PC-3 (cell line): ENCODE results near the gene KPNA5. TPM values are rescaled to one million over a fixed set of nuclear protein-coding genes. Genes with fewer than 3 reads are reported as not detected.
"Not testable (repeated sequence)": the region's sequence is repeated elsewhere in the genome, so short reads cannot be mapped to it uniquely, and the experiment has no call there.

Source experiments
- ATAC-seq: fragments of 200-7000 bp; cut with Tn5 transposase; 2 replicates; pipeline ENCODE4 v1.9.1; 2020; ENCODE audit warnings: mild to moderate bottlenecking, moderate library complexity
- BruUV-seq: library from RNA; stranded (reverse); fragments of 400-500 nt; replicated peaks from 2 replicates; lab custom pipeline; 2021; lab: Mats Ljungman, UMichigan
- CTCF ChIA-PET: fragments of 300-600 bp; sonication (Branson Sonifier 250); formaldehyde crosslinking; loops from one replicate; lab custom pipeline; 2022; ENCODE audit warnings: antibody characterized with exemption; lab: Charles Lee
- POLR2A ChIA-PET: fragments of 300-600 bp; sonication (Branson Sonifier 250); formaldehyde crosslinking; loops from one replicate; lab custom pipeline; 2022; ENCODE audit warnings: antibody characterized with exemption; ENCODE audit not compliant: unreplicated experiment; lab: Charles Lee
- DNase-seq: peaks from one replicate; pipeline ENCODE4 v3.0.0-alpha.2; 2015
- H2AFZ ChIP-seq: fragments of 300-600 bp; sonication (generic); 2 replicates; pipeline ENCODE4 v1.6.0; 2016; ENCODE audit warnings: antibody characterized with exemption, low read length
- H3F3A ChIP-seq: fragments of 300-600 bp; sonication (generic); one replicate; pipeline ENCODE4 v1.6.0; 2017; ENCODE audit warnings: antibody characterized with exemption, low read length, control low read depth, mild to moderate bottlenecking; ENCODE audit not compliant: unreplicated experiment
- H3K27ac ChIP-seq: fragments of 300-600 bp; sonication (generic); 2 replicates; pipeline ENCODE4 v1.5.1; 2016; ENCODE audit warnings: mild to moderate bottlenecking, low read length
- H3K27me3 ChIP-seq: fragments of 300-600 bp; sonication (generic); 2 replicates; pipeline ENCODE4 v1.6.1; 2016; ENCODE audit warnings: low read length, mixed read lengths
- H3K36me3 ChIP-seq: fragments of 300-600 bp; sonication (generic); 2 replicates; pipeline ENCODE4 v1.6.1; 2016; ENCODE audit warnings: low read depth, mixed run types, low read length, mixed read lengths
- H3K4me1 ChIP-seq: fragments of 300-600 bp; sonication (generic); 2 replicates; pipeline ENCODE4 v1.5.1; 2016; ENCODE audit warnings: low read length; ENCODE audit not compliant: insufficient read depth
- H3K4me2 ChIP-seq: fragments of 300-600 bp; sonication (generic); 2 replicates; pipeline ENCODE4 v1.6.0; 2016; ENCODE audit warnings: low read length
- H3K4me3 ChIP-seq: fragments of 300-600 bp; sonication (generic); 2 replicates; pipeline ENCODE4 v1.5.1; 2016; ENCODE audit warnings: mild to moderate bottlenecking, low read length, mixed read lengths
- H3K79me2 ChIP-seq: fragments of 300-600 bp; sonication (generic); 2 replicates; pipeline ENCODE4 v1.6.1; 2017; ENCODE audit warnings: low read length, mixed read lengths
- H3K9ac ChIP-seq: fragments of 300-600 bp; sonication (generic); 2 replicates; pipeline ENCODE4 v1.6.0; 2016; ENCODE audit warnings: mild to moderate bottlenecking, low read length
- H3K9me2 ChIP-seq: fragments of 300-600 bp; sonication (generic); replicated peaks from 2 replicates; pipeline ENCODE4 v1.6.1; 2016; ENCODE audit warnings: mixed run types, low read length, mixed read lengths
- H3K9me3 ChIP-seq: fragments of 300-600 bp; sonication (generic); 2 replicates; pipeline ENCODE4 v1.6.1; 2016; ENCODE audit warnings: low read length, mixed read lengths
- H4K20me1 ChIP-seq: fragments of 300-600 bp; sonication (generic); 2 replicates; pipeline ENCODE4 v1.6.1; 2016; ENCODE audit warnings: low read length, mixed read lengths
- CTCF ChIP-seq: fragments of 300-600 bp; sonication (generic); conservative IDR thresholded peaks from 2 replicates; pipeline ENCODE4 v1.5.1; 2017; ENCODE audit warnings: antibody characterized with exemption, low read depth, mild to moderate bottlenecking, low read length
- EZH2 ChIP-seq: fragments of 300-600 bp; sonication (generic); IDR thresholded peaks from one replicate; pipeline ENCODE4 v1.6.1; 2017; ENCODE audit warnings: antibody characterized with exemption, mild to moderate bottlenecking, low read length; ENCODE audit not compliant: unreplicated experiment
- EZH2phosphoT487 ChIP-seq: fragments of 300-600 bp; sonication (generic); IDR thresholded peaks from 2 replicates; pipeline ENCODE4 v1.6.1; 2018; ENCODE audit warnings: mild to moderate bottlenecking, antibody characterized with exemption, low read length, borderline replicate concordance
- intact Hi-C: fragments of 100-400 bp; cut with micrococcal nuclease; formaldehyde crosslinking; loops from 2 replicates; pipeline ENCODE4 v1.9.0; 2023
- total RNA-seq: library from RNA; depleted of rRNA; stranded (reverse); fragments of >200 nt; gene quantifications from 2 replicates; pipeline ENCODE4 v1.2.3, GENCODE V29; 2014

Gene KPNA5
- total RNA-seq, 1 experiment from 2014 or later = 4.9 TPM

DNA sequence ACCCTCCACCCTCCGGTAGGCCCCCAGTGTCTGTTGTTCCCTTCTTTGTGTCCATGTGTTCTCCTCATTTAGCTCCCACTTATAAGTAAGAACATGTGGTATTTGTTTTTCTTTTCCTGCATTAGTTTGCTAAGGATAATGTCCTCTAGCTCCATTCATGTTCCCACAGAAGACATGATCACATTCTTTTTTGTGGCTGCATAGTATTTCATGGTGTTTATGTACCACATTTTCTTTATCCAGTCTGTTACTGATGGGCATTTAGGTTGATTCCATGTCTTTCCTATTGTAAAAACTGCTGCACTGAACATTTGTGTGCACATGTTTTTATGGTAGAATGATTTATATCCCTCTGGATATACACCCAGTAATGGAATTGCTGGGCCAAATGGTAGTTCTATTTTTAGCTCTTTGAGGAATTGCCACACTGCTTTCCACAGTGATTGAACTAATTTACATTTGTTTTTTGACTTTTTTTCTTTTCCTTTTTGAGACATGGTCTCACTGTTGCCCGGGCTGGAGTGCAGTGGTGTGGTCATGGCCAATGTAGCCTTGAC is 4.5 kb downstream of the KPNA5 start:
- Histone ChIP-seq H2AFZ (no peak overlapping the region), H3K9ac (no peak overlapping the region), H3F3A (no peaks in the 10 kb centered on the region), H3K27ac (no peak overlapping the region), H4K20me1 (0 out of 2 replicates have a peak, but pooled peaks cover 3% of the 10 kb centered on the region), H3K36me3 (no peaks in the 10 kb centered on the region), H3K4me3 (no peak overlapping the region), H3K79me2 (peaks cover 64% of the 10 kb centered on the region), H3K9me3 (no peaks in the 10 kb centered on the region), H3K9me2 (no peaks in the 10 kb centered on the region), H3K27me3 (no peaks in the 10 kb centered on the region), H3K4me2 (no peak overlapping the region), H3K4me1 (peaks cover 8% of the 10 kb centered on the region)
- ChIA-PET CTCF (no interaction called here), POLR2A (no interaction called here)
- TF ChIP-seq CTCF = no peak
- no peak for TF ChIP-seq EZH2
- no peak for TF ChIP-seq EZH2phosphoT487
- intact Hi-C loops = no loop called here
- ATAC-seq (no peak), DNase-seq (no peak)
- no TSS peak for BruUV-seq

GRCh38 chr6:116686475-116687101 is 5.6 kb downstream of the KPNA5 start:
- H3K4me1 ChIP-seq, H3K9ac ChIP-seq, H3K27ac ChIP-seq, intact Hi-C loops, H3K27me3 ChIP-seq, H4K20me1 ChIP-seq, H3K9me3 ChIP-seq, H3K36me3 ChIP-seq, POLR2A ChIA-PET, H3K4me3 ChIP-seq, CTCF ChIA-PET, H2AFZ ChIP-seq, H3F3A ChIP-seq, DNase-seq, H3K9me2 ChIP-seq, ATAC-seq, H3K4me2 ChIP-seq, BruUV-seq: not testable (repeated sequence)
- H3K79me2 ChIP-seq = peaks cover 64% of the 10 kb centered on the region

GRCh38 chr6:116691154-116691553 is 10.1 kb downstream of the KPNA5 start:
- Histone ChIP-seq H3K79me2 (peaks cover 24% of the 10 kb centered on the region; the same call in 1 of the 2 replicates), H3K9me3 (no peaks in the 10 kb centered on the region), H3K4me1 (no peaks in the 10 kb centered on the region), H4K20me1 (0 out of 2 replicates have a peak, but pooled peaks cover 3% of the 10 kb centered on the region), H3K36me3 (no peaks in the 10 kb centered on the region), H3K4me3 (no peak overlapping the region), H3F3A (no peaks in the 10 kb centered on the region), H3K9me2 (no peaks in the 10 kb centered on the region), H3K27ac (no peak overlapping the region), H2AFZ (no peak overlapping the region), H3K4me2 (no peak overlapping the region), H3K27me3 (no peaks in the 10 kb centered on the region), H3K9ac (no peak overlapping the region)
- CTCF ChIA-PET = no interaction called here
- intact Hi-C loops = no loop called here
- DNase-seq = no peak
- BruUV-seq = no TSS peak
- ATAC-seq = no peak
- TF ChIP-seq EZH2phosphoT487 (no peak), EZH2 (no peak), CTCF (no peak)
- POLR2A ChIA-PET = no interaction called here

DNA sequence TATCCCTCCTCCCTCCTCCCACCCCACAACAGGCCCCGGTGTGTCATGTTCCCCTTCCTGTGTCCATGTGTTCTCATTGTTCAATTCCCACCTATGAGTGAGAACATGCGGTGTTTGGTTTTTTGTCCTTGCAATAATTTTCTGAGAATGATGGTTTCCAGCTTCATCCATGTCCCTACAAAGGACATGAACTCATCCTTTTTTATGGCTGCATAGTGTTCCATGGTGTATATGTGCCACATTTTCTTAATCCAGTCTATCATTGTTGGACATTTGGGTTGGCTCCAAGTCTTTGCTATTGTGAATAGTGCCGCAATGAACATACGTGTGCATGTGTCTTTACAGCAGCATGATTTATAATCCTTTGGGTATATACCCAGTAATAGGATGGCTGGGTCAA is 11.9 kb downstream of the KPNA5 start:
- POLR2A ChIA-PET, CTCF ChIA-PET, BruUV-seq, H3K36me3 ChIP-seq, H2AFZ ChIP-seq, H4K20me1 ChIP-seq, H3K79me2 ChIP-seq, ATAC-seq, H3K4me3 ChIP-seq, H3K9me3 ChIP-seq, H3K9ac ChIP-seq, H3K4me2 ChIP-seq, H3K4me1 ChIP-seq, DNase-seq, H3K9me2 ChIP-seq, H3K27me3 ChIP-seq, H3F3A ChIP-seq, H3K27ac ChIP-seq, intact Hi-C loops: not testable (repeated sequence)

DNA sequence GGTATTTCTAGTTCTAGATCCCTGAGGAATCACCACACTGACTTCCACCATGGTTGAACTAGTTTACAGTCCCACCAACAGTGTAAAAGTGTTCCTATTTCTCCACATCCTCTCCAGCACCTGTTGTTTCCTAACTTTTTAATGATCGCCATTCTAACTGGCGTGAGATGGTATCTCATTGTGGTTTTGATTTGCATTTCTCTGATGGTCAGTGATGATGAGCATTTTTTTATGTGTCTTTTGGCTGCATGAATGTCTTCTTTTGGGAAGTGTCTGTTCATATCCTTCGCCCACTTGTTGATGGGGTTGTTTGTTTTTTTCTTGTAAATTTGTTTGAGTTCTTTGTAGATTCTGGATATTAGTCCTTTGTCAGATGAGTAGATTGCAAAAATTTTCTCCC is 12.3 kb downstream of the KPNA5 start:
- intact Hi-C loops, H3K9me3 ChIP-seq, H3K4me3 ChIP-seq, H3F3A ChIP-seq, H3K4me2 ChIP-seq, POLR2A ChIA-PET, H3K36me3 ChIP-seq, DNase-seq, H3K79me2 ChIP-seq, H3K27ac ChIP-seq, H3K9ac ChIP-seq, CTCF ChIA-PET, BruUV-seq, ATAC-seq, H4K20me1 ChIP-seq, H3K9me2 ChIP-seq, H2AFZ ChIP-seq, H3K4me1 ChIP-seq, H3K27me3 ChIP-seq: not testable (repeated sequence)
